Aorta (tissue), 5 donors: Measurements from ENCODE around the gene AKR1A1. TPM values are rescaled to one million over a fixed set of nuclear protein-coding genes. Genes with fewer than 3 reads are reported as not detected.
A peak's percentile ranks its signal among the peaks of the same experiment; 100 is the strongest.
"Not testable (repeated sequence)": the region's sequence is repeated elsewhere in the genome, so short reads cannot be mapped to it uniquely, and the experiment has no call there.

Source experiments
- ATAC-seq: fragments of 200-7000 bp; cut with Tn5 transposase; one replicate; pipeline ENCODE4 v1.9.1; 2022; ENCODE audit warnings: moderate library complexity; ENCODE audit not compliant: low FRiP score
- DNase-seq, 2 donors: peaks; one replicate each; pipeline ENCODE4 v3.0.0-alpha.2; 2020
- H3K27ac ChIP-seq, 2 donors: one replicate each; pipeline ENCODE4 v1.5.1; 2013; ENCODE audit warnings: low read length in 2 of 2, mild to moderate bottlenecking in 2 of 2, moderate library complexity in 2 of 2, control low read depth in 1 of 2, inconsistent platforms in 1 of 2, low read depth in 1 of 2
- H3K27me3 ChIP-seq, 2 donors: one replicate each; pipeline ENCODE4 v1.6.1; 2013; ENCODE audit warnings: control low read depth in 1 of 2, low read length in 1 of 2, mild to moderate bottlenecking in 1 of 2, moderate library complexity in 1 of 2; ENCODE audit not compliant: insufficient read depth in 2 of 2, control insufficient read depth in 1 of 2
- H3K36me3 ChIP-seq, 2 donors: one replicate each; pipeline ENCODE4 v1.6.1; 2013; ENCODE audit warnings: control low read depth in 1 of 2, low read length in 1 of 2, mild to moderate bottlenecking in 1 of 2; ENCODE audit not compliant: insufficient read depth in 2 of 2, control insufficient read depth in 1 of 2
- H3K4me1 ChIP-seq, 2 donors: one replicate each; pipeline ENCODE4 v1.6.1; 2013; ENCODE audit warnings: low read length in 2 of 2, control low read depth in 1 of 2, mild to moderate bottlenecking in 1 of 2, moderate library complexity in 1 of 2; ENCODE audit not compliant: insufficient read depth in 2 of 2, control insufficient read depth in 1 of 2
- H3K4me3 ChIP-seq, 2 donors: one replicate each; pipeline ENCODE4 v1.5.1; 2013; ENCODE audit warnings: low read length in 2 of 2, control low read depth in 1 of 2, mild to moderate bottlenecking in 1 of 2
- H3K9me3 ChIP-seq: one replicate; pipeline ENCODE4 v1.6.1; 2013; ENCODE audit warnings: mild to moderate bottlenecking, low read length; ENCODE audit not compliant: control insufficient read depth
- WGBS, 2 donors: extraction: QIAGEN DNeasy Blood & Tissue Kit; methylation state at CpG; one replicate each; pipeline ENCODE4 v1.1.7; 2013; 5-methylcytosine and 5-hydroxymethylcytosine counted together
- intact Hi-C, 2 donors: fragments of 100-400 bp; cut with DNase I; formaldehyde crosslinking; loops; one replicate each; pipeline versions ENCODE4 v1.14.2 to v1.15.0; 2022
- polyA plus RNA-seq, 2 donors: library from polyadenylated mRNA; stranded (reverse); fragments of 200-250 nt; gene quantifications; one replicate each; pipeline ENCODE4 v1.2.3, GENCODE V29; 2013
- total RNA-seq, 2 donors: library from RNA; stranded (reverse); fragmentation: NEBNext Ultra II Directional; extraction: Animal tissue kit (Norgen Biotek cat#: 25700); gene quantifications; one replicate each; pipeline ENCODE4 v1.2.1, GENCODE V29; 2021
- donor health status: healthy with polysubstance abuse.
- donor health status: Bipolar disorder and iron deficiency.
- donor health status: DM: no; HTN: no; CAD: no.
- donor health status: DM: no; HTN: no; CAD: no.
- donor health status: DM: yes; HTN: yes; CAD: no.

Gene AKR1A1
- total and polyA plus RNA-seq, 4 donors: 102 to 140 (median 128) TPM

- Histone ChIP-seq H3K4me1 (no peaks in the 10 kb centered on the region), H3K27me3 (no peaks in the 10 kb centered on the region), H3K36me3 (no peaks in the 10 kb centered on the region), H3K4me3 (peak overlapping the region in 1 of 2 donors; percentile 76), H3K9me3 (no peaks in the 10 kb centered on the region), H3K27ac (no peak overlapping the region)
- DNase-seq (no peak), ATAC-seq (no peak)
- intact Hi-C loops: no loop called here
- WGBS, 2 donors: 34% methylated on average over 7 of the region's 7 CpGs
Observed at GRCh38 chr1:45585496-45586075, 35.0 kb downstream of the AKR1A1 start.

- Histone ChIP-seq H3K4me3 (no peak overlapping the region), H3K27me3 (no peaks in the 10 kb centered on the region), H3K36me3 (no peaks in the 10 kb centered on the region), H3K9me3 (no peaks in the 10 kb centered on the region), H3K27ac (no peak overlapping the region), H3K4me1 (no peaks in the 10 kb centered on the region)
- no peak for ATAC-seq
- intact Hi-C loops: no loop called here
- DNase-seq: no peak
- WGBS, 2 donors: 77 to 79% methylated on average over 4 of the region's 4 CpGs
Observed at GRCh38 chr1:45586769-45587168, 36.1 kb downstream of the AKR1A1 start.

- Histone ChIP-seq H3K4me3 (peak overlapping the region in 1 of 2 donors; percentile 27), H3K27ac (no peak overlapping the region), H3K4me1 (no peaks in the 10 kb centered on the region), H3K27me3 (no peaks in the 10 kb centered on the region), H3K9me3 (no peaks in the 10 kb centered on the region), H3K36me3 (peaks cover 0 to 3% of the 10 kb centered on the region in 2 donors)
- WGBS, 2 donors: 0 to 3% methylated on average over 1 of the region's 1 CpG
- intact Hi-C loops: no loop called here
- DNase-seq: no peak
- no peak for ATAC-seq
Observed at GRCh38 chr1:45589861-45590260, 39.2 kb downstream of the AKR1A1 start.

GRCh38 chr1:45594412-45594811 is 43.8 kb downstream of the AKR1A1 start:
- Histone ChIP-seq H3K27ac (no peak overlapping the region), H3K27me3 (no peaks in the 10 kb centered on the region), H3K4me1 (no peaks in the 10 kb centered on the region), H3K36me3 (peaks cover 0 to 7% of the 10 kb centered on the region in 2 donors), H3K9me3 (no peaks in the 10 kb centered on the region), H3K4me3 (no peak overlapping the region)
- intact Hi-C loops: no loop called here
- WGBS, 2 donors: 83 to 86% methylated on average over 4 of the region's 4 CpGs
- no peak for DNase-seq
- ATAC-seq: no peak

- H3K36me3 ChIP-seq, ATAC-seq, intact Hi-C loops, H3K9me3 ChIP-seq, H3K27ac ChIP-seq, DNase-seq, H3K4me1 ChIP-seq, H3K27me3 ChIP-seq, H3K4me3 ChIP-seq: not testable (repeated sequence)
- WGBS, 2 donors: 94 to 98% methylated on average over 8 of the region's 8 CpGs
Observed at GRCh38 chr1:45596765-45597164, 46.1 kb downstream of the AKR1A1 start.

GRCh38 chr1:45604239-45604638 is 53.6 kb downstream of the AKR1A1 start:
- intact Hi-C loops: no loop called here
- no peaks in the 10 kb centered on the region for H3K9me3 ChIP-seq
- no peak for ATAC-seq
- H3K36me3 ChIP-seq: peaks cover 2 to 5% of the 10 kb centered on the region in 2 donors
- DNase-seq: no peak
- H3K27me3 ChIP-seq: no peaks in the 10 kb centered on the region
- H3K4me1 ChIP-seq: no peaks in the 10 kb centered on the region
- no peak overlapping the region for H3K27ac ChIP-seq
- 92% methylated on average over 2 of the region's 2 CpGs for WGBS, 2 donors
- H3K4me3 ChIP-seq: no peak overlapping the region

- no peak for DNase-seq
- Histone ChIP-seq H3K4me3 (no peak overlapping the region), H3K9me3 (no peaks in the 10 kb centered on the region), H3K36me3 (peaks cover 5% of the 10 kb centered on the region in 2 donors), H3K4me1 (no peaks in the 10 kb centered on the region), H3K27me3 (no peaks in the 10 kb centered on the region), H3K27ac (no peak overlapping the region)
- intact Hi-C loops: no loop called here
- ATAC-seq: no peak
- 72 to 86% methylated on average over 6 of the region's 6 CpGs for WGBS, 2 donors
Observed at GRCh38 chr1:45607404-45608074, 56.9 kb downstream of the AKR1A1 start.

GRCh38 chr1:45608175-45609156 is 57.8 kb downstream of the AKR1A1 start:
- Histone ChIP-seq H3K4me3 (no peak overlapping the region), H3K27ac (no peak overlapping the region), H3K27me3 (no peaks in the 10 kb centered on the region), H3K4me1 (no peaks in the 10 kb centered on the region), H3K36me3 (peaks cover 5% of the 10 kb centered on the region in 2 donors), H3K9me3 (no peaks in the 10 kb centered on the region)
- no peak for DNase-seq
- ATAC-seq: no peak
- 83 to 84% methylated on average over 5 of the region's 5 CpGs for WGBS, 2 donors
- intact Hi-C loops: no loop called here
